Measurements from ENCODE around the gene TXNL4B. TPM values are rescaled to one million over a fixed set of nuclear protein-coding genes. Genes with fewer than 3 reads are reported as not detected.

Gene TXNL4B
- total RNA-seq, 1 experiment from 2014 or later, result 12.2 TPM

DNA sequence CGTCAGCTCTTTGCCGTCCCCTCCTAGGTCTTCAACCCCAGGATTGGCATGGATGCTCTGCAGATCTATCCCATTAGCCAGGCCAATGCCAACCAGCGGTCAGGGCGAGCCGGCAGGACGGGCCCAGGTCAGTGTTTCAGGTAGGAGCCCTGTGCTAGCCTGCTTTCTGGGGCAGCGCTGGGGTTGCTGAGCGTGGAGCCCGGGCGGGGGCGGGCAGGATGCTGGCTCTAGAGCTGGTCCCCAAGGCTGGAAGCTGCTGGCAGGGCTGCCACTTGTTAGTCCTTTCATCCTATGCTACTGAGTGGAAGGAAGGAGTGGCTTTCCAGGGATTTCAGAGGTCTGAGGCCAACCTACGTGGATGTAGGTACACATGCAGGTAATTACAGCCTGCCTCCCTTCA lies 12.6 kb upstream of the TXNL4B start:
- CTCF ChIA-PET, result no interaction called here
- Histone ChIP-seq H3F3A (ENCODE audit: insufficient read depth, low read depth) (no peaks in the 10 kb centered on the region), H3K9me2 (ENCODE audit: insufficient read depth) (no peaks in the 10 kb centered on the region), H3K4me2 (no peak overlapping the region), H3K27ac (no peak overlapping the region), H3K79me2 (ENCODE audit: low read depth) (no peaks in the 10 kb centered on the region), H3K36me3 (ENCODE audit: low read depth) (peaks cover 2% of the 10 kb centered on the region; the same call in 1 of the 2 replicates), H3K27me3 (ENCODE audit: insufficient read depth, low read depth) (no peaks in the 10 kb centered on the region), H3K4me1 (replicated peaks; ENCODE audit: insufficient read depth) (no peaks in the 10 kb centered on the region), H3K9me3 (ENCODE audit: insufficient read depth, low read depth) (no peaks in the 10 kb centered on the region), H4K20me1 (ENCODE audit: insufficient read depth) (no peaks in the 10 kb centered on the region), H3K4me3 (no peak overlapping the region), H2AFZ (no peak overlapping the region)
- intact Hi-C loops (cut with micrococcal nuclease; ENCODE audit: unreplicated experiment), result no loop called here
- DNase-seq, result no peak
- no TSS peak for BruUV-seq (replicated peaks)
- TF ChIP-seq EZH2 (IDR thresholded peaks at IDR 0.05; ENCODE audit: low read depth), result no peak
- TF ChIP-seq, protein P1, sequence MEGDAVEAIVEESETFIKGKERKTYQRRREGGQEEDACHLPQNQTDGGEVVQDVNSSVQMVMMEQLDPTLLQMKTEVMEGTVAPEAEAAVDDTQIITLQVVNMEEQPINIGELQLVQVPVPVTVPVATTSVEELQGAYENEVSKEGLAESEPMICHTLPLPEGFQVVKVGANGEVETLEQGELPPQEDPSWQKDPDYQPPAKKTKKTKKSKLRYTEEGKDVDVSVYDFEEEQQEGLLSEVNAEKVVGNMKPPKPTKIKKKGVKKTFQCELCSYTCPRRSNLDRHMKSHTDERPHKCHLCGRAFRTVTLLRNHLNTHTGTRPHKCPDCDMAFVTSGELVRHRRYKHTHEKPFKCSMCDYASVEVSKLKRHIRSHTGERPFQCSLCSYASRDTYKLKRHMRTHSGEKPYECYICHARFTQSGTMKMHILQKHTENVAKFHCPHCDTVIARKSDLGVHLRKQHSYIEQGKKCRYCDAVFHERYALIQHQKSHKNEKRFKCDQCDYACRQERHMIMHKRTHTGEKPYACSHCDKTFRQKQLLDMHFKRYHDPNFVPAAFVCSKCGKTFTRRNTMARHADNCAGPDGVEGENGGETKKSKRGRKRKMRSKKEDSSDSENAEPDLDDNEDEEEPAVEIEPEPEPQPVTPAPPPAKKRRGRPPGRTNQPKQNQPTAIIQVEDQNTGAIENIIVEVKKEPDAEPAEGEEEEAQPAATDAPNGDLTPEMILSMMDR (conservative IDR thresholded peaks at IDR 0.05), result no peak
- POLR2A ChIA-PET (ENCODE audit: unreplicated experiment), result interaction anchor here (0.5 kb wide), 1 partner anchor 44 kb away, joined by 3 read pairs; no protein-coding TSS in a partner anchor

DNA sequence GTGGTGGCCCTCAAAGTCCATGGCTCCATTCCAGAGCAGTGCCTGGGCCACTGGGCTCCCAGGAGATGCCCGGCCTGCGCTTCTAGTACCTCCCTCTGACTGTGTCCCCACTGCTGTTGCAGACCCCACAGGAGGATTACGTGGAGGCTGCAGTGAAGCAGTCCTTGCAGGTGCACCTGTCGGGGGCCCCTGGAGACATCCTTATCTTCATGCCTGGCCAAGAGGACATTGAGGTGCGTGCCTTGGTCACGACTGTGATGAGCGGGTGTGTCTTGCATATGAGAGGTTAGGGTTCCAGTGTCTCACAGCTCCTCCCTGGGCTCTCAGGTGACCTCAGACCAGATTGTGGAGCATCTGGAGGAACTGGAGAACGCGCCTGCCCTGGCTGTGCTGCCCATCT lies 11.5 kb upstream of the TXNL4B start:
- no peaks in the 10 kb centered on the region for H3K4me1 ChIP-seq (replicated peaks; ENCODE audit: insufficient read depth)
- no peak overlapping the region for H3K4me2 ChIP-seq
- H3K27me3 ChIP-seq (ENCODE audit: insufficient read depth, low read depth), result no peaks in the 10 kb centered on the region
- no peaks in the 10 kb centered on the region for H4K20me1 ChIP-seq (ENCODE audit: insufficient read depth)
- H3K27ac ChIP-seq, result no peak overlapping the region
- ChIA-PET CTCF (no interaction called here), POLR2A (ENCODE audit: unreplicated experiment) (no interaction called here)
- no peak overlapping the region for H2AFZ ChIP-seq
- no peak for DNase-seq
- no peak overlapping the region for H3K4me3 ChIP-seq
- BruUV-seq (replicated peaks), result no TSS peak
- no peaks in the 10 kb centered on the region for H3F3A ChIP-seq (ENCODE audit: insufficient read depth, low read depth)
- intact Hi-C loops (cut with micrococcal nuclease; ENCODE audit: unreplicated experiment), result no loop called here
- no peaks in the 10 kb centered on the region for H3K9me3 ChIP-seq (ENCODE audit: insufficient read depth, low read depth)
- no peaks in the 10 kb centered on the region for H3K79me2 ChIP-seq (ENCODE audit: low read depth)
- no peaks in the 10 kb centered on the region for H3K9me2 ChIP-seq (ENCODE audit: insufficient read depth)
- H3K36me3 ChIP-seq (ENCODE audit: low read depth), result peaks cover 10% of the 10 kb centered on the region; the same call in 1 of the 2 replicates
- TF ChIP-seq EZH2 (IDR thresholded peaks at IDR 0.05; ENCODE audit: low read depth), result no peak
- TF ChIP-seq, protein P1 (conservative IDR thresholded peaks at IDR 0.05), result no peak

DNA sequence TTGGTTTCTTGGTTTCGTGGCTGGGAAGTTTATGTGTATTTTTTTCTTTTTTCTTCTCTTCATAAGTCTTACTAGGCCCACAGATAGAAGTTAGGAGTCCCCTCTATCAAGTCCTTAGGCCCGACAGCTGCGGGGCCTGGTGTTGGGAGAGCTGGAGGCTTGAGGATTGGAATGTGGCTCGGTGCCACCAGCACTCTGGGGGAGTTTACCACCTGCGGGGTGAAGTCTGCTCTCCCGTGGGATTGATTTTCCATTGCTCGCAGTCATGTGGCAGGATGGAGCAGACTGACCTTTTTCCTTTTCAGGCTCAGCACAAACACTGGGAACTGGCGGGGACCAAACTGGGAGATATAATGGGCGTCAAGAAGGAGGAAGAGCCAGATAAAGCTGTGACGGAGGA lies 7.8 kb upstream of the TXNL4B start:
- Histone ChIP-seq H3K79me2 (ENCODE audit: low read depth) (peaks cover 3% of the 10 kb centered on the region), H3K27me3 (ENCODE audit: insufficient read depth, low read depth) (no peaks in the 10 kb centered on the region), H3F3A (ENCODE audit: insufficient read depth, low read depth) (no peaks in the 10 kb centered on the region), H3K9me2 (ENCODE audit: insufficient read depth) (no peaks in the 10 kb centered on the region), H3K4me2 (no peak overlapping the region), H2AFZ (no peak overlapping the region), H3K36me3 (ENCODE audit: low read depth) (peaks cover 13% of the 10 kb centered on the region; the same call in 1 of the 2 replicates), H3K9me3 (ENCODE audit: insufficient read depth, low read depth) (no peaks in the 10 kb centered on the region), H3K4me3 (no peak overlapping the region), H3K4me1 (replicated peaks; ENCODE audit: insufficient read depth) (no peaks in the 10 kb centered on the region), H3K27ac (no peak overlapping the region), H4K20me1 (ENCODE audit: insufficient read depth) (peaks cover 5% of the 10 kb centered on the region; the same call in 1 of the 2 replicates)
- ChIA-PET CTCF (no interaction called here), POLR2A (ENCODE audit: unreplicated experiment) (no interaction called here)
- no peak for DNase-seq
- no peak for TF ChIP-seq EZH2 (IDR thresholded peaks at IDR 0.05; ENCODE audit: low read depth)
- TF ChIP-seq, protein P1 (conservative IDR thresholded peaks at IDR 0.05), result no peak
- intact Hi-C loops (cut with micrococcal nuclease; ENCODE audit: unreplicated experiment), result no loop called here
- BruUV-seq (replicated peaks), result no TSS peak

Data from PC-9 (cell line).